ENCODE measurements around the gene CCDC159.

The CCDC159 gene

GRCh38 chr19:11363881-11364280 is 17.6 kb downstream of the CCDC159 start:
- Histone ChIP-seq H3K27me3 (ENCODE audit: control insufficient read depth, low read length) (no peaks in the 10 kb centered on the region), H3K79me2 (ENCODE audit: control insufficient read depth, low read length) (no peaks in the 10 kb centered on the region), H3K9me2 (replicated peaks; ENCODE audit: control insufficient read depth, low read length) (no peaks in the 10 kb centered on the region), H3K9me3 (ENCODE audit: control insufficient read depth, insufficient read depth, low read length) (no peaks in the 10 kb centered on the region), H3K27ac (ENCODE audit: low read depth, low read length) (no peak overlapping the region), H4K20me1 (ENCODE audit: control insufficient read depth, insufficient read depth, low read depth, low read length) (no peaks in the 10 kb centered on the region), H3F3A (ENCODE audit: control insufficient read depth, insufficient read depth) (no peaks in the 10 kb centered on the region), H3K4me3 (ENCODE audit: low read length) (no peak overlapping the region), H3K4me1 (ENCODE audit: control insufficient read depth, low read length) (no peaks in the 10 kb centered on the region), H3K36me3 (ENCODE audit: control insufficient read depth, low read length) (no peaks in the 10 kb centered on the region), H3K4me2 (ENCODE audit: low read length) (no peak overlapping the region)
- TF ChIP-seq CTCF (IDR thresholded peaks at IDR 0.05; ENCODE audit: low read depth, low read length, poor library complexity, severe bottlenecking) (no peak), EZH2phosphoT487 (IDR thresholded peaks at IDR 0.05; ENCODE audit: borderline replicate concordance, low read length) (no peak)

- no peak overlapping the region for H3K4me3 ChIP-seq (ENCODE audit: low read length)
- no peak overlapping the region for H3K4me2 ChIP-seq (ENCODE audit: low read length)
- no peaks in the 10 kb centered on the region for H3K79me2 ChIP-seq (ENCODE audit: control insufficient read depth, low read length)
- H4K20me1 ChIP-seq (ENCODE audit: control insufficient read depth, insufficient read depth, low read depth, low read length): no peaks in the 10 kb centered on the region
- TF ChIP-seq CTCF (IDR thresholded peaks at IDR 0.05; ENCODE audit: low read depth, low read length, poor library complexity, severe bottlenecking) (no peak), EZH2phosphoT487 (IDR thresholded peaks at IDR 0.05; ENCODE audit: borderline replicate concordance, low read length) (no peak)
- H3K9me2 ChIP-seq (replicated peaks; ENCODE audit: control insufficient read depth, low read length): no peaks in the 10 kb centered on the region
- no peak overlapping the region for H3K27ac ChIP-seq (ENCODE audit: low read depth, low read length)
- H3K27me3 ChIP-seq (ENCODE audit: control insufficient read depth, low read length): no peaks in the 10 kb centered on the region
- no peaks in the 10 kb centered on the region for H3F3A ChIP-seq (ENCODE audit: control insufficient read depth, insufficient read depth)
- H3K4me1 ChIP-seq (ENCODE audit: control insufficient read depth, low read length): no peaks in the 10 kb centered on the region
- no peaks in the 10 kb centered on the region for H3K36me3 ChIP-seq (ENCODE audit: control insufficient read depth, low read length)
- H3K9me3 ChIP-seq (ENCODE audit: control insufficient read depth, insufficient read depth, low read length): no peaks in the 10 kb centered on the region
Observed at GRCh38 chr19:11364296-11364904, 18.1 kb downstream of the CCDC159 start.

- Histone ChIP-seq H3K79me2 (ENCODE audit: control insufficient read depth, low read length) (no peaks in the 10 kb centered on the region), H3F3A (ENCODE audit: control insufficient read depth, insufficient read depth) (no peaks in the 10 kb centered on the region), H3K4me2 (ENCODE audit: low read length) (no peak overlapping the region), H3K4me3 (ENCODE audit: low read length) (no peak overlapping the region), H3K36me3 (ENCODE audit: control insufficient read depth, low read length) (no peaks in the 10 kb centered on the region), H3K4me1 (ENCODE audit: control insufficient read depth, low read length) (no peaks in the 10 kb centered on the region), H3K9me3 (ENCODE audit: control insufficient read depth, insufficient read depth, low read length) (no peaks in the 10 kb centered on the region), H3K27ac (ENCODE audit: low read depth, low read length) (no peak overlapping the region), H4K20me1 (ENCODE audit: control insufficient read depth, insufficient read depth, low read depth, low read length) (no peaks in the 10 kb centered on the region), H3K9me2 (replicated peaks; ENCODE audit: control insufficient read depth, low read length) (no peaks in the 10 kb centered on the region), H3K27me3 (ENCODE audit: control insufficient read depth, low read length) (no peaks in the 10 kb centered on the region)
- TF ChIP-seq EZH2phosphoT487 (IDR thresholded peaks at IDR 0.05; ENCODE audit: borderline replicate concordance, low read length) (no peak), CTCF (IDR thresholded peaks at IDR 0.05; ENCODE audit: low read depth, low read length, poor library complexity, severe bottlenecking) (no peak)
Observed at GRCh38 chr19:11364935-11365334, 18.6 kb downstream of the CCDC159 start.
